ENCODE data around the gene MRPL55. TPM values are rescaled to one million over a fixed set of nuclear protein-coding genes. Genes with fewer than 3 reads are reported as not detected.
A peak's percentile ranks its signal among the peaks of the same experiment; 100 is the strongest.

Gene MRPL55
- total RNA-seq, 2 donors from 2014 or later: 120 to 136 TPM

GRCh38 chr1:228139406-228139930 lies 30.4 kb upstream of the MRPL55 start:
- H3K27ac ChIP-seq: peak overlapping the region; percentile 95
- intact Hi-C loops (cut with DNase I): no loop called here
- no peaks in the 10 kb centered on the region for H3K9me3 ChIP-seq
- DNase-seq (ENCODE audit: low spot score): no peak
- WGBS: 21% methylated on average over 30 of the region's 30 CpGs
- TF ChIP-seq POLR2A (IDR thresholded peaks at IDR 0.05) (no peak), POLR2AphosphoS5 (IDR thresholded peaks at IDR 0.05) (no peak)
- TF ChIP-seq, protein P1, sequence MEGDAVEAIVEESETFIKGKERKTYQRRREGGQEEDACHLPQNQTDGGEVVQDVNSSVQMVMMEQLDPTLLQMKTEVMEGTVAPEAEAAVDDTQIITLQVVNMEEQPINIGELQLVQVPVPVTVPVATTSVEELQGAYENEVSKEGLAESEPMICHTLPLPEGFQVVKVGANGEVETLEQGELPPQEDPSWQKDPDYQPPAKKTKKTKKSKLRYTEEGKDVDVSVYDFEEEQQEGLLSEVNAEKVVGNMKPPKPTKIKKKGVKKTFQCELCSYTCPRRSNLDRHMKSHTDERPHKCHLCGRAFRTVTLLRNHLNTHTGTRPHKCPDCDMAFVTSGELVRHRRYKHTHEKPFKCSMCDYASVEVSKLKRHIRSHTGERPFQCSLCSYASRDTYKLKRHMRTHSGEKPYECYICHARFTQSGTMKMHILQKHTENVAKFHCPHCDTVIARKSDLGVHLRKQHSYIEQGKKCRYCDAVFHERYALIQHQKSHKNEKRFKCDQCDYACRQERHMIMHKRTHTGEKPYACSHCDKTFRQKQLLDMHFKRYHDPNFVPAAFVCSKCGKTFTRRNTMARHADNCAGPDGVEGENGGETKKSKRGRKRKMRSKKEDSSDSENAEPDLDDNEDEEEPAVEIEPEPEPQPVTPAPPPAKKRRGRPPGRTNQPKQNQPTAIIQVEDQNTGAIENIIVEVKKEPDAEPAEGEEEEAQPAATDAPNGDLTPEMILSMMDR (IDR thresholded peaks at IDR 0.05): no peak
- H3K27me3 ChIP-seq (replicated peaks; ENCODE audit: insufficient read depth): no peaks in the 10 kb centered on the region
- peak overlapping the region; percentile 95 to 98 for H3K4me3 ChIP-seq
- peaks cover 9% of the 10 kb centered on the region for H3K4me1 ChIP-seq (replicated peaks)
- H3K36me3 ChIP-seq: no peaks in the 10 kb centered on the region

GRCh38 chr1:228136901-228137300 lies 27.8 kb upstream of the MRPL55 start:
- Histone ChIP-seq H3K27ac (no peak overlapping the region), H3K4me1 (replicated peaks) (peaks cover 9% of the 10 kb centered on the region), H3K9me3 (no peaks in the 10 kb centered on the region), H3K4me3 (no peak overlapping the region), H3K36me3 (no peaks in the 10 kb centered on the region), H3K27me3 (replicated peaks; ENCODE audit: insufficient read depth) (no peaks in the 10 kb centered on the region)
- no peak for TF ChIP-seq POLR2A (IDR thresholded peaks at IDR 0.05)
- no peak for TF ChIP-seq POLR2AphosphoS5 (IDR thresholded peaks at IDR 0.05)
- TF ChIP-seq, protein P1 (IDR thresholded peaks at IDR 0.05): no peak
- intact Hi-C loops (cut with DNase I): no loop called here
- DNase-seq (ENCODE audit: low spot score): no peak
- 24% methylated on average over 1 of the region's 1 CpG for WGBS

- Histone ChIP-seq H3K27me3 (replicated peaks; ENCODE audit: insufficient read depth) (no peaks in the 10 kb centered on the region), H3K36me3 (no peaks in the 10 kb centered on the region), H3K9me3 (no peaks in the 10 kb centered on the region), H3K27ac (no peak overlapping the region), H3K4me3 (no peak overlapping the region), H3K4me1 (replicated peaks) (no peaks in the 10 kb centered on the region)
- no peak for DNase-seq (ENCODE audit: low spot score)
- 87% methylated on average over 12 of the region's 12 CpGs for WGBS
- TF ChIP-seq, protein P1 (IDR thresholded peaks at IDR 0.05): no peak
- TF ChIP-seq POLR2AphosphoS5 (IDR thresholded peaks at IDR 0.05) (no peak), POLR2A (IDR thresholded peaks at IDR 0.05) (no peak)
- intact Hi-C loops (cut with DNase I): no loop called here
Measured at GRCh38 chr1:228134591-228134990, 25.5 kb upstream of the MRPL55 start.

DNA sequence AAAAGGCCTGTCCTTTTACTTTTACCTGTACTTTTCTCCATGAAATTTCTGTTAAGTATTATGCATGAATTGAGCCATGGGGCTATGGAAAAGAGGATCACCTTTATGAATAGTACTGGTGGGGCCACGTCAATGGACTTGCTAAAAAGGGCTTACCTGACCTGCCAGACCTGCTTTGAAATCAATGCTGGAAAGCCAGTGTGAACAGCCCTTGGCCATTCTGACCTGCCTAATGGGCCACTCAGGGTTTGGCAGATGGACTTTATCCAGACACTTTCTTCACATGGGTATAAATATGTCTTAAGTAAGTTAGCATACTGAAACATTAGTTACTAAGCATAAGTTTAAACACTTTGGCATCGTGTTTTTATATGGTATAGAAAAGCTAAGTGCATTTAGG lies 22.7 kb upstream of the MRPL55 start:
- intact Hi-C loops (cut with DNase I): no loop called here
- H3K27ac ChIP-seq: no peak overlapping the region

GRCh38 chr1:228125185-228125584 lies 16.1 kb upstream of the MRPL55 start:
- intact Hi-C loops (cut with DNase I): no loop called here
- TF ChIP-seq POLR2AphosphoS5 (IDR thresholded peaks at IDR 0.05): no peak
- TF ChIP-seq POLR2A (IDR thresholded peaks at IDR 0.05): no peak
- TF ChIP-seq, protein P1 (IDR thresholded peaks at IDR 0.05): no peak
- no peak overlapping the region for H3K27ac ChIP-seq
- H3K27me3 ChIP-seq (replicated peaks; ENCODE audit: insufficient read depth): no peaks in the 10 kb centered on the region
- no peak overlapping the region for H3K4me3 ChIP-seq
- no peaks in the 10 kb centered on the region for H3K9me3 ChIP-seq
- DNase-seq (ENCODE audit: low spot score): no peak
- WGBS: 84% methylated on average over 5 of the region's 5 CpGs
- no peaks in the 10 kb centered on the region for H3K4me1 ChIP-seq (replicated peaks)
- no peaks in the 10 kb centered on the region for H3K36me3 ChIP-seq

More for the DNA sequence above, 22.7 kb upstream of the MRPL55 start:
- H3K36me3 ChIP-seq: no peaks in the 10 kb centered on the region
- no peaks in the 10 kb centered on the region for H3K27me3 ChIP-seq (replicated peaks; ENCODE audit: insufficient read depth)
- no peak overlapping the region for H3K4me3 ChIP-seq
- 79% methylated on average over 2 of the region's 2 CpGs for WGBS
- no peak for DNase-seq (ENCODE audit: low spot score)
- H3K9me3 ChIP-seq: no peaks in the 10 kb centered on the region
- TF ChIP-seq POLR2A (IDR thresholded peaks at IDR 0.05): no peak
- TF ChIP-seq, protein P1 (IDR thresholded peaks at IDR 0.05): no peak
- no peak for TF ChIP-seq POLR2AphosphoS5 (IDR thresholded peaks at IDR 0.05)
- no peaks in the 10 kb centered on the region for H3K4me1 ChIP-seq (replicated peaks)

Measured in prostate gland (tissue), 2 donors.